ENCODE data around the gene EPSTI1.

- TF ChIP-seq CTCF (IDR thresholded peaks at IDR 0.05; ENCODE audit: borderline replicate concordance, extremely low read depth, low read length, poor library complexity, severe bottlenecking) (no peak), EZH2 (IDR thresholded peaks at IDR 0.05; ENCODE audit: borderline replicate concordance, low read depth, low read length, severe bottlenecking) (no peak)
These were observed 96.3 kb downstream of the EPSTI1 start for GRCh38 chr13:42895776-42896175.
